SH-SY5Y (cell line): ENCODE data around the gene SNAPC1.

Source experiments
- GATA2 ChIP-seq: IDR thresholded peaks from 2 replicates; pipeline ENCODE4 v1.6.1; 2011; ENCODE audit warnings: mild to moderate bottlenecking, low read depth, low read length
- GATA3 ChIP-seq: IDR thresholded peaks from 2 replicates; pipeline ENCODE4 v1.6.1; 2011; ENCODE audit warnings: low read depth, mild to moderate bottlenecking, low read length, moderate library complexity

DNA sequence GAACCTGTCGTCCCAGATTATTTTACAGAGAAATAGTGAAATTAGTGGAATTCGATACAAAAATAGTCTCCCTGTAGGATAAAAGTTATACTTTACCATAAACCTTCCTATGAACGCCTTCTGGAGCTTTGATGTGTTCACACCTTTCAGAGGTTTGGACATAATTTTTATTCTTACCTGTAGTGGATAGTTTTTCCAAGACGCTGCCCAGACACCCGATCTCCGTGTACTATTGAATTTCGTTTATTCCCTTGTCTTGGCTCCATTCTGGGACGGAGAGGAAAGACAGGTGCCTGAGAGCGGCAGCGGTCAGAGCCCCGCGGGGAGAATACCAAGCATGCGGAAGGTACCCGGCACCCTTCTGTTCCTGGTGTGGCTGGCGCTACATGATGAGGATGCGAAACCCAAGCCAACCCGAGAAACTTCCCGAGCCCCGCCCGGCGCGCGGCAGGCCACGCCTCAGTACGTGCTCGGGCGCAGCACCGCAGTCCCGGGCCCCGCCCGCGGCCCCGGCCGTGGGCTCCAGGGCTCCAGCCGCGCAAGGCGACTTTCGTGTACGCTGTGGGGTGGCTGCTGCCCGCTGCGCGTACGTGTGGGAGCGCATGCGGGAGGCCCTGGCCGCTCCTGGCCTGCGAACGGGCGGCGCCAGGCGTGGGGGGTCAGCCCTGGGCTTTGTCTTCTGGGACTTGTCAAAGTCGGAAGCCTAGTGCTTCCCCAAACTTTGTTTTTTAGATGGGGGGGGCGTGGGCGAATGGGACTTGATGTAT, 11.3 kb upstream of the SNAPC1 start:
- TF ChIP-seq GATA2 (no peak), GATA3 (no peak)
